Measurements from ENCODE around the gene METTL8. TPM values are rescaled to one million over a fixed set of nuclear protein-coding genes. Genes with fewer than 3 reads are reported as not detected.

Gene METTL8
- total RNA-seq, 4 donors from 2014 or later = 28.6 to 44.0 (median 37.3) TPM

DNA sequence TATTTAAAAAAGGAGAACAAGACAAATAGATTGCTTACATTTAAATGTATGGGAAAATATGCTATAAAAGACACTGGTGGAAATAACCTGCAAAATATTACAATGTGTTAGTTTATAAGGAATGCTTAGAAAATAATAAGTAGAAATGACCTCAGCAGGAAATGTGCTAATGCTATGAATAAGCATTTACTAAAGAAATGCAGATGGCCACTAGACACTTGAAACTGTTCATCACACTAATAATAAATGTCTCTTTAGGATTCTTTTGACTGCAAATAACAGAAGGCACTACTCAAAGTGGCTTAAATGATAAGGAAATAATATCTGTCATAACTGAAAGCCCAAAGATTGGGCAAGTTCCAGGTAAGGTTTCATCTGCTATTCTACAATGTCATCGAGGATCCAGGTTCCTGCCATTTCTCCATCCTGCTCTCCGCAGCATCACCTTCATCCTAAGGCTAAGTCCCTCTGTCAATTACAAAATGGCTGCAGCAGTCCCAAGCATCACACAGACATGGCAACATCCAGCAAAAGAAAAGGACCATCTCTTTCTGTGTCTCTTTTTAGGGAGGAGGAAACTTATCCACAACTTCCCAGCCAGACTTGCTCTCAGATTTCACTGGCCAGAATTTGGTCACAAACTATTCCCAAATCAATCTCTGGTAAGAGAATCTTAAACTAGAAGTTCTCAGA is 21.9 kb downstream of the METTL8 start:
- ATAC-seq = no peak
- H3K27ac ChIP-seq = peak overlapping the region in 2 of 4 donors; percentile 32 to 35
- no peaks in the 10 kb centered on the region for H3K9me3 ChIP-seq
- H3K36me3 ChIP-seq = no peaks in the 10 kb centered on the region
- no peaks in the 10 kb centered on the region for H3K27me3 ChIP-seq
- 74 to 90% methylated on average over 2 of the region's 2 CpGs for WGBS, 2 donors (ENCODE audit: low coverage in 1 of 2)
- H3K4me3 ChIP-seq = no peak overlapping the region
- TF ChIP-seq POLR2AphosphoS5 (IDR thresholded peaks at IDR 0.05) = no peak
- TF ChIP-seq, protein P1, sequence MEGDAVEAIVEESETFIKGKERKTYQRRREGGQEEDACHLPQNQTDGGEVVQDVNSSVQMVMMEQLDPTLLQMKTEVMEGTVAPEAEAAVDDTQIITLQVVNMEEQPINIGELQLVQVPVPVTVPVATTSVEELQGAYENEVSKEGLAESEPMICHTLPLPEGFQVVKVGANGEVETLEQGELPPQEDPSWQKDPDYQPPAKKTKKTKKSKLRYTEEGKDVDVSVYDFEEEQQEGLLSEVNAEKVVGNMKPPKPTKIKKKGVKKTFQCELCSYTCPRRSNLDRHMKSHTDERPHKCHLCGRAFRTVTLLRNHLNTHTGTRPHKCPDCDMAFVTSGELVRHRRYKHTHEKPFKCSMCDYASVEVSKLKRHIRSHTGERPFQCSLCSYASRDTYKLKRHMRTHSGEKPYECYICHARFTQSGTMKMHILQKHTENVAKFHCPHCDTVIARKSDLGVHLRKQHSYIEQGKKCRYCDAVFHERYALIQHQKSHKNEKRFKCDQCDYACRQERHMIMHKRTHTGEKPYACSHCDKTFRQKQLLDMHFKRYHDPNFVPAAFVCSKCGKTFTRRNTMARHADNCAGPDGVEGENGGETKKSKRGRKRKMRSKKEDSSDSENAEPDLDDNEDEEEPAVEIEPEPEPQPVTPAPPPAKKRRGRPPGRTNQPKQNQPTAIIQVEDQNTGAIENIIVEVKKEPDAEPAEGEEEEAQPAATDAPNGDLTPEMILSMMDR (IDR thresholded peaks at IDR 0.05) = no peak
- no peak for TF ChIP-seq POLR2A (IDR thresholded peaks at IDR 0.05)
- no peak for TF ChIP-seq EP300 (IDR thresholded peaks at IDR 0.05)
- peaks cover 3 to 40% (median 3%) of the 10 kb centered on the region in 3 donors for H3K4me1 ChIP-seq

DNA sequence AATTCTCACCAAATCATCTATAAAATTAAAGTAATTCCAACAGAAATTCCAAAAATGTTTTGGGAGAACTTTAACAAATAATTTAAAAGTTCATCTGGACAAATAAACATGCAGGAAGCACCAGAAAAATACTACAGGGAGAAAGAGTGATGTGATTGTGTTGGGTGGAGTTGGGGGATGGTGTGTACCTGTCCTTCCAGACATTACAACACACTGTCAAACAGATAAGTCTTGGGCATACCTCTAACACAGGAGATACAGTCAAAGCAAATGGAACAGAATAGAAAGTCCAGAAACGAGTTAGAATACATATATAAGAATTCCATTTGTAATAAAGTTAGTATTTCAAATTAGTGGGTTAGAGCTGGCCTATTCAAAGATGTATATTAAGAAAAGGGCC is 22.6 kb downstream of the METTL8 start:
- Histone ChIP-seq H3K27me3 (no peaks in the 10 kb centered on the region), H3K9me3 (no peaks in the 10 kb centered on the region), H3K27ac (no peak overlapping the region), H3K36me3 (no peaks in the 10 kb centered on the region), H3K4me3 (no peak overlapping the region), H3K4me1 (peaks cover 3 to 40% (median 3%) of the 10 kb centered on the region in 3 donors)
- no peak for ATAC-seq
- 67 to 100% methylated on average over 1 of the region's 1 CpG for WGBS, 2 donors (ENCODE audit: low coverage in 1 of 2)
- TF ChIP-seq POLR2AphosphoS5 (IDR thresholded peaks at IDR 0.05) (no peak), EP300 (IDR thresholded peaks at IDR 0.05) (no peak), POLR2A (IDR thresholded peaks at IDR 0.05) (no peak)
- TF ChIP-seq, protein P1 (IDR thresholded peaks at IDR 0.05) = no peak

GRCh38 chr2:171410624-171411023 is 23.2 kb downstream of the METTL8 start:
- H3K36me3 ChIP-seq = no peaks in the 10 kb centered on the region
- TF ChIP-seq POLR2AphosphoS5 (IDR thresholded peaks at IDR 0.05) = no peak
- TF ChIP-seq, protein P1 (IDR thresholded peaks at IDR 0.05) = no peak
- no peak for TF ChIP-seq POLR2A (IDR thresholded peaks at IDR 0.05)
- TF ChIP-seq EP300 (IDR thresholded peaks at IDR 0.05) = no peak
- no peak overlapping the region for H3K27ac ChIP-seq
- no peaks in the 10 kb centered on the region for H3K9me3 ChIP-seq
- H3K4me3 ChIP-seq = no peak overlapping the region
- H3K27me3 ChIP-seq = no peaks in the 10 kb centered on the region
- H3K4me1 ChIP-seq = peaks cover under 1 to 36% (median 3%) of the 10 kb centered on the region in 3 donors
- no peak for ATAC-seq

GRCh38 chr2:171410101-171410500 is 23.7 kb downstream of the METTL8 start:
- Histone ChIP-seq H3K4me3 (no peak overlapping the region), H3K9me3 (no peaks in the 10 kb centered on the region), H3K36me3 (no peaks in the 10 kb centered on the region), H3K27ac (peak overlapping the region in 2 of 4 donors; percentile 54 to 59), H3K4me1 (peaks cover 0 to 35% (median 3%) of the 10 kb centered on the region in 3 donors), H3K27me3 (no peaks in the 10 kb centered on the region)
- ATAC-seq = no peak
- 46 to 54% methylated on average over 4 of the region's 4 CpGs for WGBS, 2 donors (ENCODE audit: low coverage in 1 of 2)
- TF ChIP-seq POLR2A (IDR thresholded peaks at IDR 0.05) (no peak), POLR2AphosphoS5 (IDR thresholded peaks at IDR 0.05) (no peak), EP300 (IDR thresholded peaks at IDR 0.05) (no peak)
- TF ChIP-seq, protein P1 (IDR thresholded peaks at IDR 0.05) = no peak

- H3K27ac ChIP-seq = peak overlapping the region in 2 of 4 donors; percentile 54 to 59
- H3K9me3 ChIP-seq = no peaks in the 10 kb centered on the region
- peaks cover 0 to 35% (median 3%) of the 10 kb centered on the region in 3 donors for H3K4me1 ChIP-seq
- ATAC-seq = no peak
- no peaks in the 10 kb centered on the region for H3K27me3 ChIP-seq
- H3K4me3 ChIP-seq = peak overlapping the region; percentile 3 to 37
- WGBS, 2 donors (ENCODE audit: low coverage in 1 of 2) = 67 to 73% methylated on average over 4 to 6 of the region's 8 CpGs
- H3K36me3 ChIP-seq = no peaks in the 10 kb centered on the region
- TF ChIP-seq, protein P1 (IDR thresholded peaks at IDR 0.05) = no peak
- TF ChIP-seq POLR2A (IDR thresholded peaks at IDR 0.05) = no peak
- no peak for TF ChIP-seq EP300 (IDR thresholded peaks at IDR 0.05)
- TF ChIP-seq POLR2AphosphoS5 (IDR thresholded peaks at IDR 0.05) = no peak
Measured at GRCh38 chr2:171409436-171409971, 24.3 kb downstream of the METTL8 start.
